ENCODE measurements around the gene SPRR3. TPM values are rescaled to one million over a fixed set of nuclear protein-coding genes. Genes with fewer than 3 reads are reported as not detected.

SPRR3 gene
- total RNA-seq, 1 experiment from 2014 or later = 0.57 TPM

DNA sequence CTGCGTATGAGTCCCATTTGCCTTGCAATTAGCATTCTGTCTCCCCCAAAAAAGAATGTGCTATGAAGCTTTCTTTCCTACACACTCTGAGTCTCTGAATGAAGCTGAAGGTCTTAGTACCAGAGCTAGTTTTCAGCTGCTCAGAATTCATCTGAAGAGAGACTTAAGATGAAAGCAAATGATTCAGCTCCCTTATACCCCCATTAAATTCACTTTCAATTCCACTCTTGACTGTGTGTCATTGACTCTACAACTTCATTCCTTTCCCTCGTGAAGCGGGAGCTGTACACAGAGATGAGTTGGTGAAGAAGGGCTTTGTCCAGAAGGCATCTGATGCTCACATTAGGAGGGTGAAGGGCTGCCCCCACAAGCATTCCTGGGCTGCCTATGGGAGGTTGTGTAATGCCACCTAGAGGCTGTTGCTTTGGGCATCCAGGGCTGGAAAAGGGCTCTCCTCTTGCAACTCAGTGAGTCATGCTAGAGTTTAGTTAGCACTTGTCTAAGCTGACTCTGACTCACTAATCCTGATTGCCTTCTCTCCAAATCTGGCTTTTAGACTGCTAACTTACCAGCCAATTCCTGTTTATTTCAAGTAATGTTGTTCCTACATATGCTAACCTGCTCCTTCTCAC is 31.2 kb downstream of the SPRR3 start:
- Histone ChIP-seq H3K4me3 (no peak overlapping the region), H3K4me2 (peak overlapping the region; percentile 65), H3K36me3 (ENCODE audit: low read depth) (no peaks in the 10 kb centered on the region), H3K9me3 (ENCODE audit: insufficient read depth, low read depth) (no peaks in the 10 kb centered on the region), H3K79me2 (ENCODE audit: low read depth) (no peaks in the 10 kb centered on the region), H3K27me3 (ENCODE audit: insufficient read depth, low read depth) (no peaks in the 10 kb centered on the region), H3K4me1 (replicated peaks; ENCODE audit: insufficient read depth) (peaks cover 37% of the 10 kb centered on the region), H3K9me2 (ENCODE audit: insufficient read depth) (no peaks in the 10 kb centered on the region), H2AFZ (no peak overlapping the region), H4K20me1 (ENCODE audit: insufficient read depth) (no peaks in the 10 kb centered on the region), H3F3A (ENCODE audit: insufficient read depth, low read depth) (peaks cover 11% of the 10 kb centered on the region; the same call in 1 of the 2 replicates), H3K27ac (peak overlapping the region; percentile 48; the same call in 1 of the 2 replicates)
- peak; percentile 71 to 96 for DNase-seq
- TF ChIP-seq, protein P1, sequence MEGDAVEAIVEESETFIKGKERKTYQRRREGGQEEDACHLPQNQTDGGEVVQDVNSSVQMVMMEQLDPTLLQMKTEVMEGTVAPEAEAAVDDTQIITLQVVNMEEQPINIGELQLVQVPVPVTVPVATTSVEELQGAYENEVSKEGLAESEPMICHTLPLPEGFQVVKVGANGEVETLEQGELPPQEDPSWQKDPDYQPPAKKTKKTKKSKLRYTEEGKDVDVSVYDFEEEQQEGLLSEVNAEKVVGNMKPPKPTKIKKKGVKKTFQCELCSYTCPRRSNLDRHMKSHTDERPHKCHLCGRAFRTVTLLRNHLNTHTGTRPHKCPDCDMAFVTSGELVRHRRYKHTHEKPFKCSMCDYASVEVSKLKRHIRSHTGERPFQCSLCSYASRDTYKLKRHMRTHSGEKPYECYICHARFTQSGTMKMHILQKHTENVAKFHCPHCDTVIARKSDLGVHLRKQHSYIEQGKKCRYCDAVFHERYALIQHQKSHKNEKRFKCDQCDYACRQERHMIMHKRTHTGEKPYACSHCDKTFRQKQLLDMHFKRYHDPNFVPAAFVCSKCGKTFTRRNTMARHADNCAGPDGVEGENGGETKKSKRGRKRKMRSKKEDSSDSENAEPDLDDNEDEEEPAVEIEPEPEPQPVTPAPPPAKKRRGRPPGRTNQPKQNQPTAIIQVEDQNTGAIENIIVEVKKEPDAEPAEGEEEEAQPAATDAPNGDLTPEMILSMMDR (conservative IDR thresholded peaks at IDR 0.05) = peak; percentile 64
- TF ChIP-seq EZH2 (IDR thresholded peaks at IDR 0.05; ENCODE audit: low read depth) = no peak
- intact Hi-C loops (cut with micrococcal nuclease; ENCODE audit: unreplicated experiment) = loop anchor here (1.0 to 5.0 kb wide), 4 partner anchors 80 to 161 kb away; no protein-coding TSS in a partner anchor
- no TSS peak for BruUV-seq (replicated peaks)
- CTCF ChIA-PET = interaction anchor here (0.8 to 1.3 kb wide), 4 partner anchors 59 to 162 kb away, joined by 4 to 6 read pairs (median 4); no protein-coding TSS in a partner anchor
- POLR2A ChIA-PET (ENCODE audit: unreplicated experiment) = no interaction called here

DNA sequence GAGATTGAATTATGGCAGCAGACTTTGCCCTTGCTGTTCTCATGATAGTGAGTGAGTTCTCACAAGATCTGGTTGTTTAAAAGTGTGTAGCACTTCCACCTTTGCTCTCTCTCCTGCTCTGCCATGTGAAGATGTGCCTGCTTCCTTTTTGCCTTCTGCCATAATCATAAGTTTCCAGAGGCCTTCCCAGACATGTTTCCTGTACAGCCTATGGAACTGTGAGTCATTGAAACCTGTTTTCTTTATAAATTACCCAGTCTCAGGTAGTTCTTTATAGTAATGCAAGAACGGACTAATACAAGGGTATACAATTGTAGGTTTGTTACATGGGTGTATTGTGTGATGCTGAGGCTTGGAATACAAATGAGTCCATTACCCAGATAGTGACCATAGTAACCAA is 33.7 kb downstream of the SPRR3 start:
- H3K79me2 ChIP-seq (ENCODE audit: low read depth) = no peaks in the 10 kb centered on the region
- H2AFZ ChIP-seq = no peak overlapping the region
- DNase-seq = no peak
- TF ChIP-seq EZH2 (IDR thresholded peaks at IDR 0.05; ENCODE audit: low read depth) = no peak
- TF ChIP-seq, protein P1 (conservative IDR thresholded peaks at IDR 0.05) = no peak
- H4K20me1 ChIP-seq (ENCODE audit: insufficient read depth) = no peaks in the 10 kb centered on the region
- no TSS peak for BruUV-seq (replicated peaks)
- H3K9me3 ChIP-seq (ENCODE audit: insufficient read depth, low read depth) = no peaks in the 10 kb centered on the region
- H3K4me3 ChIP-seq = no peak overlapping the region
- CTCF ChIA-PET = no interaction called here
- H3K36me3 ChIP-seq (ENCODE audit: low read depth) = no peaks in the 10 kb centered on the region
- intact Hi-C loops (cut with micrococcal nuclease; ENCODE audit: unreplicated experiment) = no loop called here
- no peak overlapping the region for H3K27ac ChIP-seq
- peaks cover 34% of the 10 kb centered on the region for H3K4me1 ChIP-seq (replicated peaks; ENCODE audit: insufficient read depth)
- no peaks in the 10 kb centered on the region for H3K27me3 ChIP-seq (ENCODE audit: insufficient read depth, low read depth)
- H3F3A ChIP-seq (ENCODE audit: insufficient read depth, low read depth) = peaks cover 11% of the 10 kb centered on the region; the same call in 1 of the 2 replicates
- no peak overlapping the region for H3K4me2 ChIP-seq
- POLR2A ChIA-PET (ENCODE audit: unreplicated experiment) = no interaction called here
- H3K9me2 ChIP-seq (ENCODE audit: insufficient read depth) = no peaks in the 10 kb centered on the region

DNA sequence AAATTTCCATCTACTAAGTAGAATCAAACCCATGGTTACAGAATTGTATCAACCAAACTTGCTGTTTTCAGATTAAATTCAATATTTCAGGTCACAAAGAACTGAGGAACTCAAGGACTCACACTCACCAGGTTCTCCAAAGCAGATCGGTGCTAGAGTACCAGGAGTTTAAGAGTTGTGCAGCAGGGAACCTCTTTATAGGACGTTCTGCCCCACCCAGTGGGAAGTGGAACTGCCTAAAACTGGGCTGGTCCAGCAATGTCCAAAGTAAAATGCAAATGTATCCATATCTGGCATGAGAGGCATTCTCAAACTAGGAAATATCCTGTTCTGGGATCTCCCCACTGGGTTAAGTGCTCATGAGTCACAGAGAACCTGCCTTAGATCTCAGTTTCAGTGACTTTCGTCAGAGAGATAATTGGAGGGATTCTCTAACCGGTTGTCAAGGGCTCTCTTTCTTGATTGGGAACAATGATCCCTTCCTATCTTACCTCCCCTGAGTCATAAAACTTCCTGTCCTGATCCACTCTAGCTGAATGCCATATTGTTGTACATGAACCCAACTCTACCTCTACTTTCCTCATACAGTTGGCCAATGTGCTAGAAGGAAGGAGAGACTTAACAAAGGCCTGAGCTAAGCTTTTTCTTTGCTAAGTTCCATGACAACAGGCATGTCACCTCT is 39.5 kb downstream of the SPRR3 start, which contains the start of gene SPRR2D:
TSS of gene SPRR2D (minus strand) at position 171 of the 682 bp plus-strand sequence. CDS start 774 bp downstream, outside the sequence.
- Histone ChIP-seq H3K4me2 (no peak within 1 kb of the TSS), H3K4me3 (no peak within 1 kb of the TSS), H3K36me3 (ENCODE audit: low read depth) (no peaks in the 10 kb centered on the region), H4K20me1 (ENCODE audit: insufficient read depth) (no peaks in the 10 kb centered on the region), H3K9me2 (ENCODE audit: insufficient read depth) (no peaks in the 10 kb centered on the region), H3F3A (ENCODE audit: insufficient read depth, low read depth) (no peaks in the 10 kb centered on the region), H3K27ac (no peak within 1 kb of the TSS), H3K79me2 (ENCODE audit: low read depth) (no peaks in the 10 kb centered on the region), H3K27me3 (ENCODE audit: insufficient read depth, low read depth) (no peaks in the 10 kb centered on the region), H3K9me3 (ENCODE audit: insufficient read depth, low read depth) (no peaks in the 10 kb centered on the region), H2AFZ (no peak within 1 kb of the TSS), H3K4me1 (replicated peaks; ENCODE audit: insufficient read depth) (no peaks in the 10 kb centered on the region)
- BruUV-seq (replicated peaks) = no TSS peak
- ChIA-PET POLR2A (ENCODE audit: unreplicated experiment) (no interaction called here), CTCF (no interaction called here)
- intact Hi-C loops (cut with micrococcal nuclease; ENCODE audit: unreplicated experiment) = no loop called here
- TF ChIP-seq, protein P1 (conservative IDR thresholded peaks at IDR 0.05) = no peak
- TF ChIP-seq EZH2 (IDR thresholded peaks at IDR 0.05; ENCODE audit: low read depth) = no peak
- DNase-seq = no peak

Data from PC-9 (cell line).